Ovary (tissue), 9 donors: ENCODE data around the gene OR6C68. TPM values are rescaled to one million over a fixed set of nuclear protein-coding genes. Genes with fewer than 3 reads are reported as not detected.
"Not testable (repeated sequence)": the region's sequence is repeated elsewhere in the genome, so short reads cannot be mapped to it uniquely, and the experiment has no call there.

Experiments used
- DNase-seq, 5 donors: peaks; one replicate each; pipeline ENCODE4 v3.0.0-alpha.2; 2019 to 2020
- H3K27ac ChIP-seq, 2 donors: fragments of 200-600 bp; one replicate each; pipeline versions ENCODE4 v1.5.1 to v1.8.0; 2019 to 2022
- H3K27me3 ChIP-seq: fragments of 200-600 bp; one replicate; pipeline ENCODE4 v1.8.0; 2022
- H3K36me3 ChIP-seq: fragments of 200-600 bp; sonication (generic); one replicate; pipeline ENCODE4 v1.5.1; 2019
- H3K4me1 ChIP-seq: one replicate; pipeline ENCODE4 v1.8.1; 2013; ENCODE audit warnings: mild to moderate bottlenecking, moderate library complexity; ENCODE audit not compliant: insufficient read depth
- H3K4me3 ChIP-seq: fragments of 200-600 bp; sonication (generic); one replicate; pipeline ENCODE4 v1.5.1; 2017
- H3K9me3 ChIP-seq, 2 donors: fragments of 200-600 bp in 1 of 2; sonication (generic) in 1 of 2; one replicate each; pipeline versions ENCODE4 v1.5.1 to v1.8.1; 2013 to 2019; ENCODE audit warnings: mild to moderate bottlenecking in 1 of 2, moderate library complexity in 1 of 2
- CTCF ChIP-seq, 3 donors: fragments of 450-650 bp in 2 of 3; fragments of 200-600 bp in 1 of 3; IDR thresholded peaks; one replicate each; pipeline versions ENCODE4 v1.5.1 to v1.8.0; 2016 to 2022; ENCODE audit warnings: antibody characterized with exemption in 3 of 3, mild to moderate bottlenecking in 1 of 3
- EP300 ChIP-seq: sonication (generic); formaldehyde crosslinking; IDR thresholded peaks from one replicate; pipeline ENCODE4 v1.6.1; 2017; ENCODE audit warnings: antibody characterized with exemption
- POLR2A ChIP-seq: fragments of 450-650 bp; IDR thresholded peaks from one replicate; pipeline ENCODE4 v1.6.1; 2017; ENCODE audit warnings: antibody characterized with exemption, mild to moderate bottlenecking, moderate library complexity
- WGBS, 3 donors: extraction: QIAGEN DNeasy Blood & Tissue Kit in 1 of 3; methylation state at CpG; one replicate each; pipeline versions ENCODE4 v1.1.5 to v1.1.7; 2013 to 2017; 5-methylcytosine and 5-hydroxymethylcytosine counted together
- intact Hi-C, 4 donors: fragments of 100-400 bp; cut with DNase I; formaldehyde crosslinking; loops; one replicate each; pipeline versions ENCODE4 v1.11.0 to v1.15.1; 2022 to 2023
- polyA plus RNA-seq, 2 donors: library from polyadenylated mRNA; stranded (reverse); fragments of 200-250 nt in 1 of 2; fragments of 350-450 nt in 1 of 2; fragmentation: Illumina TruSeq in 1 of 2; extraction: RNeasy Lipid Tissue Mini Kit (QIAGEN cat#74804) in 1 of 2; gene quantifications; one replicate each; pipeline ENCODE4 v1.2.3, GENCODE V29; 2013 to 2014
- total RNA-seq, 7 donors: library from RNA; depleted of rRNA in 2 of 7; stranded (reverse); fragments of >200 nt in 2 of 7; fragmentation: NEBNext Ultra II Directional in 3 of 7; extraction: Animal tissue kit (Norgen Biotek cat#: 25700) in 3 of 7; gene quantifications; one replicate each; pipeline versions ENCODE4 v1.1.0 to v1.2.4, GENCODE V29; 2016 to 2023
- donor health status: DM: no; HTN: no; CAD: no; lungs with moderate emphysema.
- donor health status: DM: no; HTN: no; CAD: no.
- donor health status: Bipolar disorder and iron deficiency.
- donor health status: DM: yes; HTN: yes; CAD: no.
- donor health status: DM: no; HTN: no; CAD: no.
- donor health status: DM: yes; HTN: yes; CAD: no.

The OR6C68 gene
- total and polyA plus RNA-seq, 9 donors, result not detected

- Histone ChIP-seq H3K4me1 (no peaks in the 10 kb centered on the region), H3K9me3 (no peaks in the 10 kb centered on the region), H3K4me3 (no peak overlapping the region), H3K27me3 (no peaks in the 10 kb centered on the region), H3K27ac (no peak overlapping the region), H3K36me3 (no peaks in the 10 kb centered on the region)
- no peak for TF ChIP-seq EP300
- TF ChIP-seq CTCF (IDR thresholded peaks at IDR 0.05), result no peak
- TF ChIP-seq POLR2A, result no peak
- no peak for DNase-seq
- intact Hi-C loops, result no loop called here
These were observed 43.4 kb upstream of the OR6C68 start for GRCh38 chr12:55448825-55449224.

GRCh38 chr12:55464926-55465325 lies 27.3 kb upstream of the OR6C68 start:
- H3K4me3 ChIP-seq, H3K36me3 ChIP-seq, DNase-seq, H3K27me3 ChIP-seq, H3K9me3 ChIP-seq, intact Hi-C loops, H3K27ac ChIP-seq, H3K4me1 ChIP-seq: not testable (repeated sequence)
- WGBS, 3 donors, result 86 to 94% (median 93%) methylated on average over 1 of the region's 1 CpG

GRCh38 chr12:55467836-55468235 lies 24.3 kb upstream of the OR6C68 start:
- Histone ChIP-seq H3K4me3 (no peak overlapping the region), H3K9me3 (no peaks in the 10 kb centered on the region), H3K27ac (no peak overlapping the region), H3K4me1 (no peaks in the 10 kb centered on the region), H3K36me3 (no peaks in the 10 kb centered on the region), H3K27me3 (no peaks in the 10 kb centered on the region)
- TF ChIP-seq CTCF (IDR thresholded peaks at IDR 0.05) (no peak), EP300 (no peak), POLR2A (no peak)
- no peak for DNase-seq
- WGBS, 3 donors, result 9 to 19% (median 16%) methylated on average over 2 of the region's 2 CpGs
- intact Hi-C loops, result no loop called here

GRCh38 chr12:55469291-55469690 lies 22.9 kb upstream of the OR6C68 start:
- TF ChIP-seq POLR2A (no peak), EP300 (no peak), CTCF (IDR thresholded peaks at IDR 0.05) (no peak)
- intact Hi-C loops, result no loop called here
- no peak overlapping the region for H3K4me3 ChIP-seq
- DNase-seq, result no peak
- no peaks in the 10 kb centered on the region for H3K9me3 ChIP-seq
- H3K27ac ChIP-seq, result no peak overlapping the region
- no peaks in the 10 kb centered on the region for H3K4me1 ChIP-seq
- no peaks in the 10 kb centered on the region for H3K27me3 ChIP-seq
- WGBS, 3 donors, result 63 to 74% (median 68%) methylated on average over 2 of the region's 2 CpGs
- no peaks in the 10 kb centered on the region for H3K36me3 ChIP-seq

- Histone ChIP-seq H3K27ac (no peak within 1 kb of the TSS), H3K36me3 (no peaks in the 10 kb centered on the region), H3K27me3 (no peaks in the 10 kb centered on the region), H3K4me1 (no peaks in the 10 kb centered on the region), H3K4me3 (no peak within 1 kb of the TSS), H3K9me3 (no peaks in the 10 kb centered on the region)
- intact Hi-C loops, result no loop called here
- TF ChIP-seq EP300 (no peak), POLR2A (no peak), CTCF (IDR thresholded peaks at IDR 0.05) (no peak)
- 76 to 87% (median 80%) methylated on average over 3 of the region's 3 CpGs for WGBS, 3 donors
- DNase-seq, result no peak
These were observed 21.9 kb upstream of the OR6C68 start, which contains the start of gene OR6C70 for GRCh38 chr12:55470088-55470829. TSS of gene OR6C70 (minus strand) at chr12:55470138. CDS start at chr12:55470138, 0 bp downstream.
